ENCODE results near the gene VPS37C.

VPS37C gene

GRCh38 chr11:61118004-61118403 lies 43.2 kb downstream of the VPS37C start:
- Histone ChIP-seq H2BK12ac (ENCODE audit: low read length) (no peak overlapping the region), H3K4me2 (ENCODE audit: insufficient read depth, low read length, poor library complexity, severe bottlenecking) (no peak overlapping the region), H2BK120ac (ENCODE audit: low read depth, low read length) (peak overlapping the region; percentile 27), H3K27me3 (ENCODE audit: control insufficient read depth in 3 of 3, insufficient read depth in 3 of 3, low read depth in 1 of 3, low read length in 3 of 3) (no peaks in the 10 kb centered on the region), H3K36me3 (replicated peaks in 1 of 2; ENCODE audit: control insufficient read depth in 2 of 2, insufficient read depth in 2 of 2, low read length in 2 of 2) (no peaks in the 10 kb centered on the region), H3K79me1 (ENCODE audit: low read depth, low read length) (peaks cover 5% of the 10 kb centered on the region), H2BK15ac (ENCODE audit: low read length) (peak overlapping the region; percentile 77), H4K8ac (ENCODE audit: low read depth, low read length) (no peak overlapping the region), H3K18ac (ENCODE audit: low read length) (peak overlapping the region; percentile 45), H3K14ac (ENCODE audit: low read length) (peak overlapping the region; percentile 63), H3K9me3 (replicated peaks in 1 of 2; ENCODE audit: control insufficient read depth in 2 of 2, insufficient read depth in 1 of 2, low read depth in 1 of 2, low read length in 2 of 2) (no peaks in the 10 kb centered on the region), H3K4me3 (ENCODE audit: low read length in 2 of 2) (no peak overlapping the region), H2BK5ac (ENCODE audit: low read length) (no peak overlapping the region), H2AK5ac (ENCODE audit: low read depth, low read length) (peak overlapping the region; percentile 18), H3K23ac (ENCODE audit: low read depth, low read length, poor library complexity) (no peak overlapping the region), H3K4ac (ENCODE audit: low read length) (no peak overlapping the region), H3K27ac (replicated peaks; ENCODE audit: low read length) (no peak overlapping the region), H3K9ac (ENCODE audit: low read depth, low read length, poor library complexity) (no peak overlapping the region), H4K91ac (ENCODE audit: low read depth, low read length, poor library complexity) (no peak overlapping the region), H3K4me1 (ENCODE audit: control insufficient read depth in 2 of 2, insufficient read depth in 1 of 2, low read depth in 1 of 2, low read length in 2 of 2) (peaks cover 0 to 10% of the 10 kb centered on the region in 2 donors), H2AFZ (ENCODE audit: low read length) (no peak overlapping the region)
- no peak for DNase-seq (ENCODE audit: low spot score)
- no CpG with 5 or more reads among the region's 9 CpGs for WGBS, 2 donors (ENCODE audit: extremely low coverage in 2 of 2, insufficient read length in 2 of 2, insufficient replicate concordance in 1 of 2)

- Histone ChIP-seq H2BK120ac (ENCODE audit: low read depth, low read length) (no peak overlapping the region), H2BK15ac (ENCODE audit: low read length) (no peak overlapping the region), H2BK5ac (ENCODE audit: low read length) (no peak overlapping the region), H2AK5ac (ENCODE audit: low read depth, low read length) (no peak overlapping the region), H3K36me3 (replicated peaks in 1 of 2; ENCODE audit: control insufficient read depth in 2 of 2, insufficient read depth in 2 of 2, low read length in 2 of 2) (no peaks in the 10 kb centered on the region), H3K9ac (ENCODE audit: low read depth, low read length, poor library complexity) (no peak overlapping the region), H3K23ac (ENCODE audit: low read depth, low read length, poor library complexity) (no peak overlapping the region), H3K4me2 (ENCODE audit: insufficient read depth, low read length, poor library complexity, severe bottlenecking) (no peak overlapping the region), H3K27ac (replicated peaks; ENCODE audit: low read length) (no peak overlapping the region), H3K27me3 (ENCODE audit: control insufficient read depth in 3 of 3, insufficient read depth in 3 of 3, low read depth in 1 of 3, low read length in 3 of 3) (no peaks in the 10 kb centered on the region), H2BK12ac (ENCODE audit: low read length) (no peak overlapping the region), H3K4me1 (ENCODE audit: control insufficient read depth in 2 of 2, insufficient read depth in 1 of 2, low read depth in 1 of 2, low read length in 2 of 2) (peaks cover 0 to 10% of the 10 kb centered on the region in 2 donors), H3K4me3 (ENCODE audit: low read length in 2 of 2) (no peak overlapping the region), H2AFZ (ENCODE audit: low read length) (no peak overlapping the region), H4K91ac (ENCODE audit: low read depth, low read length, poor library complexity) (no peak overlapping the region), H3K79me1 (ENCODE audit: low read depth, low read length) (peaks cover 5% of the 10 kb centered on the region), H3K9me3 (replicated peaks in 1 of 2; ENCODE audit: control insufficient read depth in 2 of 2, insufficient read depth in 1 of 2, low read depth in 1 of 2, low read length in 2 of 2) (no peaks in the 10 kb centered on the region), H4K8ac (ENCODE audit: low read depth, low read length) (no peak overlapping the region), H3K18ac (ENCODE audit: low read length) (no peak overlapping the region), H3K4ac (ENCODE audit: low read length) (no peak overlapping the region), H3K14ac (ENCODE audit: low read length) (no peak overlapping the region)
- no peak for DNase-seq (ENCODE audit: low spot score)
- no CpG with 5 or more reads among the region's 2 CpGs for WGBS, 2 donors (ENCODE audit: extremely low coverage in 2 of 2, insufficient read length in 2 of 2, insufficient replicate concordance in 1 of 2)
These were observed 44.1 kb downstream of the VPS37C start for GRCh38 chr11:61117168-61117520.

GRCh38 chr11:61116426-61117167 lies 44.6 kb downstream of the VPS37C start:
- peak overlapping the region; percentile 78 for H3K23ac ChIP-seq (ENCODE audit: low read depth, low read length, poor library complexity)
- H3K27me3 ChIP-seq (ENCODE audit: control insufficient read depth in 3 of 3, insufficient read depth in 3 of 3, low read depth in 1 of 3, low read length in 3 of 3): no peaks in the 10 kb centered on the region
- H3K4me3 ChIP-seq (ENCODE audit: low read length in 2 of 2): peak overlapping the region in 1 of 2 donors; percentile 66
- H4K91ac ChIP-seq (ENCODE audit: low read depth, low read length, poor library complexity): peak overlapping the region; percentile 48
- peak overlapping the region; percentile 99 for H4K8ac ChIP-seq (ENCODE audit: low read depth, low read length)
- peak overlapping the region; percentile 43 for H3K14ac ChIP-seq (ENCODE audit: low read length)
- peaks cover 5% of the 10 kb centered on the region for H3K79me1 ChIP-seq (ENCODE audit: low read depth, low read length)
- H2BK12ac ChIP-seq (ENCODE audit: low read length): no peak overlapping the region
- no peak overlapping the region for H3K18ac ChIP-seq (ENCODE audit: low read length)
- H3K4me1 ChIP-seq (ENCODE audit: control insufficient read depth in 2 of 2, insufficient read depth in 1 of 2, low read depth in 1 of 2, low read length in 2 of 2): peaks cover 0 to 10% of the 10 kb centered on the region in 2 donors
- H2BK120ac ChIP-seq (ENCODE audit: low read depth, low read length): no peak overlapping the region
- no peak overlapping the region for H2BK15ac ChIP-seq (ENCODE audit: low read length)
- 100% methylated on average over 1 of the region's 7 CpGs; no CpG with 5 or more reads in 1 of the 2 donors for WGBS, 2 donors (ENCODE audit: extremely low coverage in 2 of 2, insufficient read length in 2 of 2, insufficient replicate concordance in 1 of 2)
- no peak overlapping the region for H2BK5ac ChIP-seq (ENCODE audit: low read length)
- H3K27ac ChIP-seq (replicated peaks; ENCODE audit: low read length): no peak overlapping the region
- DNase-seq (ENCODE audit: low spot score): no peak
- H3K4ac ChIP-seq (ENCODE audit: low read length): no peak overlapping the region
- no peak overlapping the region for H2AK5ac ChIP-seq (ENCODE audit: low read depth, low read length)
- H3K4me2 ChIP-seq (ENCODE audit: insufficient read depth, low read length, poor library complexity, severe bottlenecking): no peak overlapping the region
- H3K9ac ChIP-seq (ENCODE audit: low read depth, low read length, poor library complexity): peak overlapping the region; percentile 72
- H3K9me3 ChIP-seq (replicated peaks in 1 of 2; ENCODE audit: control insufficient read depth in 2 of 2, insufficient read depth in 1 of 2, low read depth in 1 of 2, low read length in 2 of 2): no peaks in the 10 kb centered on the region
- no peaks in the 10 kb centered on the region for H3K36me3 ChIP-seq (replicated peaks in 1 of 2; ENCODE audit: control insufficient read depth in 2 of 2, insufficient read depth in 2 of 2, low read length in 2 of 2)
- no peak overlapping the region for H2AFZ ChIP-seq (ENCODE audit: low read length)

- no peak overlapping the region for H3K4me2 ChIP-seq (ENCODE audit: insufficient read depth, low read length, poor library complexity, severe bottlenecking)
- H2BK120ac ChIP-seq (ENCODE audit: low read depth, low read length): no peak overlapping the region
- H2AFZ ChIP-seq (ENCODE audit: low read length): no peak overlapping the region
- H2AK5ac ChIP-seq (ENCODE audit: low read depth, low read length): no peak overlapping the region
- no peak overlapping the region for H3K27ac ChIP-seq (replicated peaks; ENCODE audit: low read length)
- peaks cover 3% of the 10 kb centered on the region for H3K79me1 ChIP-seq (ENCODE audit: low read depth, low read length)
- no peak overlapping the region for H2BK15ac ChIP-seq (ENCODE audit: low read length)
- no peak overlapping the region for H3K4ac ChIP-seq (ENCODE audit: low read length)
- no peak overlapping the region for H4K8ac ChIP-seq (ENCODE audit: low read depth, low read length)
- H3K9ac ChIP-seq (ENCODE audit: low read depth, low read length, poor library complexity): no peak overlapping the region
- H4K91ac ChIP-seq (ENCODE audit: low read depth, low read length, poor library complexity): no peak overlapping the region
- no peaks in the 10 kb centered on the region for H3K9me3 ChIP-seq (replicated peaks in 1 of 2; ENCODE audit: control insufficient read depth in 2 of 2, insufficient read depth in 1 of 2, low read depth in 1 of 2, low read length in 2 of 2)
- no peak overlapping the region for H3K23ac ChIP-seq (ENCODE audit: low read depth, low read length, poor library complexity)
- no peak overlapping the region for H2BK5ac ChIP-seq (ENCODE audit: low read length)
- H3K27me3 ChIP-seq (ENCODE audit: control insufficient read depth in 3 of 3, insufficient read depth in 3 of 3, low read depth in 1 of 3, low read length in 3 of 3): no peaks in the 10 kb centered on the region
- no peak overlapping the region for H3K18ac ChIP-seq (ENCODE audit: low read length)
- H3K4me3 ChIP-seq (ENCODE audit: low read length in 2 of 2): no peak overlapping the region
- H3K36me3 ChIP-seq (replicated peaks in 1 of 2; ENCODE audit: control insufficient read depth in 2 of 2, insufficient read depth in 2 of 2, low read length in 2 of 2): no peaks in the 10 kb centered on the region
- DNase-seq (ENCODE audit: low spot score): no peak
- WGBS, 2 donors (ENCODE audit: extremely low coverage in 2 of 2, insufficient read length in 2 of 2, insufficient replicate concordance in 1 of 2): no CpG with 5 or more reads among the region's 21 CpGs
- H2BK12ac ChIP-seq (ENCODE audit: low read length): no peak overlapping the region
- no peak overlapping the region for H3K14ac ChIP-seq (ENCODE audit: low read length)
- peaks cover 0 to 4% of the 10 kb centered on the region in 2 donors for H3K4me1 ChIP-seq (ENCODE audit: control insufficient read depth in 2 of 2, insufficient read depth in 1 of 2, low read depth in 1 of 2, low read length in 2 of 2)
These were observed 45.6 kb downstream of the VPS37C start for GRCh38 chr11:61115498-61116224.

Measured in neuronal stem cell (in vitro differentiated cells).